Tongue (tissue), 2 donors: Measurements from ENCODE around the gene RAB25. TPM values are rescaled to one million over a fixed set of nuclear protein-coding genes. Genes with fewer than 3 reads are reported as not detected.

Source experiments
- DNase-seq: peaks from one replicate; pipeline ENCODE4 v3.0.0-alpha.2; 2015
- total RNA-seq: library from RNA; depleted of rRNA; stranded (reverse); fragments of >200 nt; gene quantifications from one replicate; pipeline ENCODE4 v1.2.3, GENCODE V29; 2014

RAB25 gene
- total RNA-seq, 1 donor from 2014 or later: 13.3 TPM

GRCh38 chr1:156117414-156118176 lies 56.6 kb downstream of the RAB25 start:
- DNase-seq: peak; percentile 65

GRCh38 chr1:156118177-156118868 lies 57.4 kb downstream of the RAB25 start:
- DNase-seq: peak; percentile 90

GRCh38 chr1:156119503-156120209 lies 58.7 kb downstream of the RAB25 start:
- peak; percentile 88 for DNase-seq

Other genes with a start within 250 kb of the RAB25 start
- 41.3 TPM for gene GON4L, start 203.9 kb upstream of the RAB25 start, total RNA-seq
- gene SYT11, start 201.6 kb upstream of the RAB25 start, total RNA-seq: 26.2 TPM
- 32.6 TPM for gene RIT1, start 149.8 kb upstream of the RAB25 start, total RNA-seq
- gene KHDC4, start 126.7 kb upstream of the RAB25 start, total RNA-seq: 52.4 TPM
- gene RXFP4, start 119.5 kb upstream of the RAB25 start, total RNA-seq: not detected
- 115 TPM for gene ARHGEF2, start 82.6 kb upstream of the RAB25 start, total RNA-seq
- gene SSR2, start 40.2 kb upstream of the RAB25 start, total RNA-seq: 282 TPM
- 29.1 TPM for gene UBQLN4, start 7.4 kb upstream of the RAB25 start, total RNA-seq
- 31.8 TPM for gene LAMTOR2, start 6.4 kb upstream of the RAB25 start, total RNA-seq
- 4.0 TPM for gene MEX3A, start 21.3 kb downstream of the RAB25 start, total RNA-seq
- gene LMNA, start 53.6 kb downstream of the RAB25 start, total RNA-seq: 721 TPM
- gene SEMA4A, start 92.4 kb downstream of the RAB25 start, total RNA-seq: 5.5 TPM
- gene SLC25A44, start 132.9 kb downstream of the RAB25 start, total RNA-seq: 9.4 TPM
- 49.7 TPM for gene PMF1, start 151.8 kb downstream of the RAB25 start, total RNA-seq
- gene BGLAP, start 181.0 kb downstream of the RAB25 start, total RNA-seq: 1.0 TPM
- 1.0 TPM for gene PAQR6, start 186.9 kb downstream of the RAB25 start, total RNA-seq
- gene SMG5, start 221.7 kb downstream of the RAB25 start, total RNA-seq: 52.1 TPM
- gene TMEM79, start 223.2 kb downstream of the RAB25 start, total RNA-seq: 6.1 TPM
- 13.1 TPM for gene GLMP, start 234.5 kb downstream of the RAB25 start, total RNA-seq
- not detected for gene VHLL, start 238.1 kb downstream of the RAB25 start, total RNA-seq